Right lobe of liver (tissue), 6 donors: ENCODE measurements around the gene CFAP221. TPM values are rescaled to one million over a fixed set of nuclear protein-coding genes. Genes with fewer than 3 reads are reported as not detected.
A peak's percentile ranks its signal among the peaks of the same experiment; 100 is the strongest.

Source experiments
- ATAC-seq, 4 donors: fragments of 200-7000 bp; cut with Tn5 transposase; one replicate each; pipeline ENCODE4 v1.9.1; 2020; ENCODE audit warnings: mild to moderate bottlenecking in 4 of 4, moderate library complexity in 4 of 4
- DNase-seq, 3 donors: peaks; one replicate each; pipeline ENCODE4 v3.0.0-alpha.2; 2020
- H3K27ac ChIP-seq, 3 donors: fragments of 200-600 bp; one replicate each; pipeline ENCODE4 v1.8.0; 2022
- H3K27me3 ChIP-seq, 2 donors: fragments of 200-600 bp; one replicate each; pipeline ENCODE4 v1.8.0; 2022
- H3K36me3 ChIP-seq, 4 donors: fragments of 200-600 bp; sonication (generic) in 1 of 4; one replicate each; pipeline versions ENCODE4 v1.5.1 to v1.8.0; 2017 to 2022; ENCODE audit warnings: control low read depth in 1 of 4
- H3K4me1 ChIP-seq, 4 donors: fragments of 200-600 bp; sonication (generic) in 1 of 4; one replicate each; pipeline versions ENCODE4 v1.5.1 to v1.8.0; 2017 to 2022; ENCODE audit warnings: control low read depth in 1 of 4
- H3K4me3 ChIP-seq, 3 donors: fragments of 200-600 bp; one replicate each; pipeline ENCODE4 v1.8.0; 2022
- H3K9me3 ChIP-seq, 4 donors: fragments of 200-600 bp; sonication (generic) in 1 of 4; one replicate each; pipeline versions ENCODE4 v1.5.1 to v1.8.0; 2017 to 2022; ENCODE audit warnings: control low read depth in 1 of 4
- POLR2A ChIP-seq: fragments of 450-650 bp; IDR thresholded peaks from one replicate; pipeline ENCODE4 v1.6.1; 2017; ENCODE audit warnings: antibody characterized with exemption, mild to moderate bottlenecking
- WGBS: methylation state at CpG from one replicate; pipeline ENCODE4 v1.1.6; 2018; ENCODE audit warnings: low coverage, low lambda C conversion rate; ENCODE audit not compliant: insufficient coverage; ENCODE audit errors: missing lambda C conversion rate; 5-methylcytosine and 5-hydroxymethylcytosine counted together
- intact Hi-C, 2 donors: fragments of 100-400 bp; cut with DNase I; formaldehyde crosslinking; loops; one replicate each; pipeline versions ENCODE4 v1.11.2 to v1.14.1; 2022
- total RNA-seq, 6 experiments: library from RNA; depleted of rRNA in 2 of 6; stranded (reverse); fragments of >200 nt in 2 of 6; fragmentation: NEBNext Ultra II Directional in 3 of 6; extraction: Animal tissue kit (Norgen Biotek cat#: 25700) in 3 of 6; gene quantifications; one replicate each; pipeline versions ENCODE4 v1.1.0 to v1.2.4, GENCODE V29; 2016 to 2023
- TF ChIP-seq, protein P1 (sequence below), 4 donors: fragments of 200-600 bp in 3 of 4; fragments of 450-650 bp in 1 of 4; IDR thresholded peaks; one replicate each; pipeline versions ENCODE4 v1.5.1 to v1.8.0; 2016 to 2022; ENCODE audit warnings: antibody characterized with exemption in 4 of 4, mild to moderate bottlenecking in 2 of 4
- donor health status: DM: no; HTN: yes; CAD: no.
- donor health status: DM: no; HTN: no; CAD: no.
- donor health status: DM: no; HTN: no; CAD: no.
- donor health status: DM: no; HTN: yes; CAD: no.
- donor health status: DM: no; HTN: yes; CAD: no.

The CFAP221 gene
- total RNA-seq, 6 experiments from 2014 or later = 0.56 to 5.8 (median 2.4) TPM

GRCh38 chr2:119672161-119672862, 128.1 kb downstream of the CFAP221 start:
- H3K36me3 ChIP-seq = no peaks in the 10 kb centered on the region
- H3K27ac ChIP-seq = no peak overlapping the region
- no peak for ATAC-seq
- no peaks in the 10 kb centered on the region for H3K4me1 ChIP-seq
- WGBS = 97% methylated on average over 5 of the region's 5 CpGs
- no peak for TF ChIP-seq POLR2A
- TF ChIP-seq, protein P1, sequence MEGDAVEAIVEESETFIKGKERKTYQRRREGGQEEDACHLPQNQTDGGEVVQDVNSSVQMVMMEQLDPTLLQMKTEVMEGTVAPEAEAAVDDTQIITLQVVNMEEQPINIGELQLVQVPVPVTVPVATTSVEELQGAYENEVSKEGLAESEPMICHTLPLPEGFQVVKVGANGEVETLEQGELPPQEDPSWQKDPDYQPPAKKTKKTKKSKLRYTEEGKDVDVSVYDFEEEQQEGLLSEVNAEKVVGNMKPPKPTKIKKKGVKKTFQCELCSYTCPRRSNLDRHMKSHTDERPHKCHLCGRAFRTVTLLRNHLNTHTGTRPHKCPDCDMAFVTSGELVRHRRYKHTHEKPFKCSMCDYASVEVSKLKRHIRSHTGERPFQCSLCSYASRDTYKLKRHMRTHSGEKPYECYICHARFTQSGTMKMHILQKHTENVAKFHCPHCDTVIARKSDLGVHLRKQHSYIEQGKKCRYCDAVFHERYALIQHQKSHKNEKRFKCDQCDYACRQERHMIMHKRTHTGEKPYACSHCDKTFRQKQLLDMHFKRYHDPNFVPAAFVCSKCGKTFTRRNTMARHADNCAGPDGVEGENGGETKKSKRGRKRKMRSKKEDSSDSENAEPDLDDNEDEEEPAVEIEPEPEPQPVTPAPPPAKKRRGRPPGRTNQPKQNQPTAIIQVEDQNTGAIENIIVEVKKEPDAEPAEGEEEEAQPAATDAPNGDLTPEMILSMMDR (IDR thresholded peaks at IDR 0.05) = no peak
- intact Hi-C loops = no loop called here
- no peak for DNase-seq
- H3K27me3 ChIP-seq = no peaks in the 10 kb centered on the region
- no peak overlapping the region for H3K4me3 ChIP-seq
- no peaks in the 10 kb centered on the region for H3K9me3 ChIP-seq

DNA sequence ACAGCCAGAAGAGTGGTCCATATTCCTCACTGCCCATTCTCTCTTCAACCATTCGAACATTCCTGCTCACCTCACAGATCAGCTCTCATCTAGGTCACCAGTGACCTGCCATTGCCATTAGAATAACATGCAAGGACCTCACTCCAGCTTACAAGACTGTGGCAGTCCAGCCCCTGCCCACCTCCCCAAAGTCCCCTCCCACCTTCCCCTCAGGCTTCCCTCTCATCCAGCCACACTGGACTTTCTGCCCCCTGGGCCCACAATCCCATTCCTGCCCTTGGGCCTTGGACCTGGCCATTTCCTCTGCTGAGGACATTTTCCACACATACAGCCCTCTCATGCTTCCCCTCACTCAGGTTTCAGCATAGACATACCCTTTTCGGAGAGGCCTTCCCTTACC, 129.5 kb downstream of the CFAP221 start:
- TF ChIP-seq, protein P1 (IDR thresholded peaks at IDR 0.05) = no peak
- TF ChIP-seq POLR2A = no peak
- H3K36me3 ChIP-seq = no peaks in the 10 kb centered on the region
- no peak for ATAC-seq
- no peak overlapping the region for H3K4me3 ChIP-seq
- H3K9me3 ChIP-seq = no peaks in the 10 kb centered on the region
- no peaks in the 10 kb centered on the region for H3K27me3 ChIP-seq
- no peaks in the 10 kb centered on the region for H3K4me1 ChIP-seq
- H3K27ac ChIP-seq = no peak overlapping the region
- no peak for DNase-seq
- WGBS = 96% methylated on average over 2 of the region's 2 CpGs
- intact Hi-C loops = no loop called here

DNA sequence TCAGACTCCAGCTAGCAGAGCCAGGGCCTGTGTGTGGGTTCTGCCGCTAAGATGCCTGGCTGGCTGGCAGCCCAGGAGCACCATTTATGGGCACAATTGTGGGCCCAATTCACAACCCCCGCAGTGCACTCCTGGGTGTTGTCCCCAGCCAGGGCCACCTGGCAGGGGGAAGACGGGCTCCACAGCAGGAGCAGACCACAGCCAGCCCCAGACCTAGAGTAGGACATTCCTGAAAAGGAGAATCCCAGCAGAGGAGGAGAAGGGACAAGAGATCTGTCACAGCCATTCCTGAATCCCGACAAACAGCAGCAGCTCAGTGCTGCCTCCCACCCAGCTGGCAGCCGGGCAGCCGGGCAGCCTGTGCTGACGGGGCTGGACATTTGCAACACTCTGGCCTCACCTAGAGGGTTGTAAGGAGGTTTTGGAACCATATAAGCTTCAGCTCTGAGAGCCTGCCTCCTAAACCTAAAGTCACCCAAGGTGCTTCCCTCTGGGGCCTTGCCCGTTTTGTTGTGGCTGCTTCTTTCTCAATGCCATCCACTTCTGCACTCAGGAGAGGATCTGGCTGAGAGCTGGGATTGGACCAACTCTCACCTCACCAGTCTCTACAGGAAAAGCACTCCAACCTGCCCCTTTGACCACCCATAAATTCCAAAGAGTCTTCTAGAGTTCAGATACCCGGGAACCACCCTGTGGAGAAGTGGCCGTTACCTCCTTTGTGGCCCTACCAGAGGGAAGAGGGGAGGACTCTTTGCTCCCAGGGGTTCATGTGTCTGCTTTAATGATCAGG, 130.7 kb downstream of the CFAP221 start:
- no peak overlapping the region for H3K27ac ChIP-seq
- no peaks in the 10 kb centered on the region for H3K27me3 ChIP-seq
- TF ChIP-seq, protein P1 (IDR thresholded peaks at IDR 0.05) = no peak
- no peak for TF ChIP-seq POLR2A
- H3K36me3 ChIP-seq = no peaks in the 10 kb centered on the region
- no peak for DNase-seq
- peaks cover 0 to 3% (median 0%) of the 10 kb centered on the region in 4 donors for H3K4me1 ChIP-seq
- H3K9me3 ChIP-seq = no peaks in the 10 kb centered on the region
- 51% methylated on average over 3 of the region's 10 CpGs for WGBS
- intact Hi-C loops = no loop called here
- ATAC-seq = no peak
- H3K4me3 ChIP-seq = no peak overlapping the region

DNA sequence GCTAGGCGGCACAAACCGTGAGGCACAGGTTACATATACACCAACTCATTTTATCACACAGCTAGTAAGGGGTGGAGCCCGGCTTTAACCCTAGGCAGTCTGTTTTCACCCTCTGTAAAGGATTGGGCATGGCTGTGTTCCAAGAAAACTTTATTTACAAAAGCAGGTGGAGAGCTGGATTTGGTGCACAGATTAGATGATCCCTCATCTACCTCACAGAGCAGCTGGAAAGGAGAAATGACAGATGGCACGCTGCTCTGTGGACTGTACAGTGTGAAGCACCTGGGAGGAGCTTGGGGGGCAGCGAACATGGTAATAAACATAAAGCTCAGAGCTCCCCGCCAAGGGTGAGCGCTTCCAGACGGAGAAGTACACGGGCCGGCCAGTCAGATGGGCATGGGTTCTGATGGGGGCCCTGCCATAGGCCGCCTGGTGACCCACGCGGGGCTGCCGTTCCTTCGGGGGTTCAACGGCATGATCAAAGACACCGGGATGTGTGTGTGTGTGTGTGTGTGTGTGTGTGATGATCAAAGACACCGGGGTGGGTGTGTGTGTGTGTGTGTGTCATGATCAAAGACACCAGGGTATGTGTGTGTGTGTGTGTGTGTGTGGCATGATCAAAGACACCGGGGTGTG, 133.9 kb downstream of the CFAP221 start:
- Histone ChIP-seq H3K9me3 (no peaks in the 10 kb centered on the region), H3K4me3 (peak overlapping the region in 2 of 3 donors; percentile 23 to 40), H3K27ac (peak overlapping the region in 2 of 3 donors; percentile 52 to 78), H3K36me3 (peaks cover 0 to 12% (median 4%) of the 10 kb centered on the region in 4 donors), H3K27me3 (no peaks in the 10 kb centered on the region), H3K4me1 (peaks cover 0 to 8% (median 3%) of the 10 kb centered on the region in 4 donors)
- ATAC-seq = peak; percentile 59 to 68 (median 64)
- WGBS = 18% methylated on average over 17 of the region's 19 CpGs
- TF ChIP-seq, protein P1 (IDR thresholded peaks at IDR 0.05) = no peak
- no peak for TF ChIP-seq POLR2A
- DNase-seq = peak; percentile 39 to 67 (median 64)
- intact Hi-C loops = no loop called here
